T-helper 1 cell treated with Interleukin-12 subunit alpha and Interleukin-12 subunit beta and Interleukin-4 antibody, amounts not matched to agents 30 μg/mL and 1 μg/mL, for 36 hours (primary cell): ENCODE results near the gene NCAPG.
"Not testable (repeated sequence)": the region's sequence is repeated elsewhere in the genome, so short reads cannot be mapped to it uniquely, and the experiment has no call there.

Source experiments
- H3K27ac Mint-ChIP-seq: one replicate; pipeline ENCODE4 v1.8.0; 2021; ENCODE audit warnings: mild to moderate bottlenecking, mixed read lengths
- H3K27me3 Mint-ChIP-seq: one replicate; pipeline ENCODE4 v1.8.0; 2021; ENCODE audit warnings: low read depth, mixed read lengths
- H3K36me3 Mint-ChIP-seq: one replicate; pipeline ENCODE4 v1.8.0; 2021; ENCODE audit warnings: low read depth, mixed read lengths
- H3K4me1 Mint-ChIP-seq: one replicate; pipeline ENCODE4 v1.8.0; 2021; ENCODE audit warnings: low read depth, mixed read lengths
- H3K4me3 Mint-ChIP-seq: one replicate; pipeline ENCODE4 v1.8.0; 2021; ENCODE audit warnings: mild to moderate bottlenecking, moderate library complexity, mixed read lengths
- H3K9me3 Mint-ChIP-seq: one replicate; pipeline ENCODE4 v1.8.0; 2021; ENCODE audit warnings: mixed read lengths

NCAPG gene

DNA sequence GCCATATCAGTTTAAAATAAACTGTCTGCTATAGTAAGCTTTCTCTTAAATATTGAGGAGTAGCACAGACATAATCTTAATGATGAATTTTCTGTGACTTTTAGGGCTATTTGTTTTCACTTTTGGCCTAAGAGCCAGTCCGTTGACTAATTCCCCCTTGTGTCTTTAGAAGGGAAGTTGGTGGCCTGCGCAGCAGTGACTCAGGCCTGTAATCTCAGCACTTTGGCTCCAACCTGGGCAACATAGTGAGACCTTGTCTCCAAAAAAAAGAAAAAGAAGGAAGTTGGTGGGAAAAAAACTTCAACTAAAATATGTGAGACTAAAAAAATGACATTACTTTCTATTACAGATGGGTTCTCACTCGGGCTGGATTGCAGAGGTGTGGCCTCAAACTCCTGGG lies 3.4 kb downstream of the NCAPG start:
- H3K36me3 Mint-ChIP-seq: peaks cover 25% of the 10 kb centered on the region
- no peaks in the 10 kb centered on the region for H3K9me3 Mint-ChIP-seq
- H3K27ac Mint-ChIP-seq: peak overlapping the region; percentile 77
- H3K4me1 Mint-ChIP-seq: peaks cover 47% of the 10 kb centered on the region
- no peaks in the 10 kb centered on the region for H3K27me3 Mint-ChIP-seq
- H3K4me3 Mint-ChIP-seq: no peak overlapping the region

DNA sequence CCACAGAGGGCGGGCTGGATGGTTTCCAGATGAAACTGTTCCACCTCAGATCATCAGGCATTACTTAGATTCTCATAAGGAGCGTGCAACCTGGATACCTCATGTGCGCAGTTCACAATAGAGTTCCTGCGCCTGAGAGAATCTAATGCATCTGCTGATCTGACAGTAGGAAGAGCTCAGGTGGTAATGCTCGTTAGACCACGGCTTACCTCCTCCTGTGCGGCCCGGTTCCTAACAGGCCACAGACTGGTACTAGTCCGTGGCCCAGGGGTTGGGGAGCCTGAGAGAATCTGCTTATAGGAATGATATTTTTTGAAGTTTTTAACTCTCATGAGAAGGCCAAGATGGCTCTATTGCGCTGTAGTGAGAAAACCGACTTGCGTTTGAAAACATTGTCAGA lies 5.4 kb downstream of the NCAPG start:
- H3K4me3 Mint-ChIP-seq: no peak overlapping the region
- H3K36me3 Mint-ChIP-seq: peaks cover 25% of the 10 kb centered on the region
- peak overlapping the region; percentile 14 for H3K27ac Mint-ChIP-seq
- no peaks in the 10 kb centered on the region for H3K27me3 Mint-ChIP-seq
- H3K9me3 Mint-ChIP-seq: no peaks in the 10 kb centered on the region
- H3K4me1 Mint-ChIP-seq: peaks cover 46% of the 10 kb centered on the region

DNA sequence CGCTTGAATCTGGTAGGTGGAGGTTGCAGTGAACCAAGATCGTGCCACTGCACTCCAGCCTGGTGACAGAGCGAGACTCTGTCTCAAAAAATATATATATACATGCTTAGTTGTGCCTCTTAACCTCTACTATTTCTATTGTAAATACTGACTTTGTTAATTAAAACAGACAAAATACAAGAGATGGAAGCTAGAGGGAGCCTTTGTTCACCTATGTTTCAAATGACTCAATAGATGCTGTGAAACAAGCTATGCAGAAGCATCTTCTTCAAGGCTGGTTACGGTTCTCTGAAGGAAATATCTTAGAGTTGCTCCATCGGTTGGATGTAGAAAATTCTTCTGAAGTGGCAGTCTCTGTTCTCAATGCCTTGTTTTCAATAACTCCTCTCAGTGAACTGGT lies 6.2 kb downstream of the NCAPG start:
- peaks cover 46% of the 10 kb centered on the region for H3K4me1 Mint-ChIP-seq
- H3K36me3 Mint-ChIP-seq: peaks cover 24% of the 10 kb centered on the region
- H3K27ac Mint-ChIP-seq: peak overlapping the region; percentile 37
- H3K4me3 Mint-ChIP-seq: peak overlapping the region; percentile 29
- no peaks in the 10 kb centered on the region for H3K9me3 Mint-ChIP-seq
- no peaks in the 10 kb centered on the region for H3K27me3 Mint-ChIP-seq

DNA sequence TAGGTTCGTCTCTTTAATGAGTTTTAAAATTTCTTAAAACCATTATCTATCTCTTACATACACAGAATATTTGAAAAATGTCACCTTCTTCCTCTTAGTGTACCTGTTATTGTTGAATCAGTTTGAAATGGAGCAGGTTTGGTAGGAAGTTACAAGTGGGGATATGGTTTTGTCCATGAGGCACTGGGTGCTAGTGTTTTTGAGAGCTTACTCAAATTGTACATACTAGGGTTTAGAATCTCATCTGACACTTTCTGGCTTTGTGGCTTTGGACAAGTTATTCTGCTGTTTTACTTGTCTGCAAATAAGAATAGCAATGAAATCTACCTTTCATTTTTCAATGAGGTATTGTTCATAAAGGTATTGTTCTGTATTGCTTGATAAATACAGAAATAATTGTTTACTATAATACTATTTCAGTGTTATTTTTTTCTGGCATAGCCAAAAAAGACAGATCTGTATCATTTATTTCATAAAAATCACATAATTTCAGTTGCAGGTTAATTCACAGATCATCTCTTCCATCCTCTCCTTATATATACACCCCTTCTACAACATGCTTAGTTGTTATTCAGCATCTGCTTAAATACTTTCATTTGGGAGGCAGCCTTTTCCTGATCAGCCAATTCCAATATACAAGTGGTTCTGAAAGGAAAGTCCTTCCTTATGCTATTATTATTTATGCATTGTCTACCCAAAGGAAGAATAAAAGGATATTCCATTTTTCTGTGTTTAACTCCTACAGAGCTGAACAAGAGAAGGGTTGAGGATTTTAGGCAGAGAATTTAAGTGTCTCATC lies 13.3 kb downstream of the NCAPG start:
- H3K36me3 Mint-ChIP-seq: peaks cover 41% of the 10 kb centered on the region
- H3K4me1 Mint-ChIP-seq: peaks cover 35% of the 10 kb centered on the region
- peaks cover 4% of the 10 kb centered on the region for H3K9me3 Mint-ChIP-seq
- H3K4me3 Mint-ChIP-seq: peak overlapping the region; percentile 50
- peak overlapping the region; percentile 81 for H3K27ac Mint-ChIP-seq
- no peaks in the 10 kb centered on the region for H3K27me3 Mint-ChIP-seq

DNA sequence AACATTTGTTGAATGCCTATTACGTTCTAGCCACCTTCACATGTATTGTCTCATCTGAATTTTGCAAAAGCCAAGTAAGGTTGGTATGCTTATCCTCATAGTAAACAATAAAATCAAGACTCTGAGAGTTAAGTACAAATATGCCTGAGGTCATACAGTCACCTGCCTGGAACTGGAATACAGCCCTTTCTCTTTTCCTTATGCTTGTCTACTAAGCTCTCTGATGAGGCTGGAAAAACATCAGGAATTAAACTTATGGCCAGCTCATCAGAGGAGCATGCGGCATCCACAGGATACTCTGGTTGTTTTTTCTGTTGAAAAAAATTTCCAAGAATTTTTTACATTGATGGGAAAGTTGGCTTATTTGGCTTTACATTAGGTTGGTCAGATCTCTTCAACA lies 35.5 kb downstream of the NCAPG start:
- H3K27ac Mint-ChIP-seq: no peak overlapping the region
- no peaks in the 10 kb centered on the region for H3K9me3 Mint-ChIP-seq
- no peaks in the 10 kb centered on the region for H3K4me1 Mint-ChIP-seq
- no peak overlapping the region for H3K4me3 Mint-ChIP-seq
- H3K27me3 Mint-ChIP-seq: no peaks in the 10 kb centered on the region
- H3K36me3 Mint-ChIP-seq: peaks cover 47% of the 10 kb centered on the region

DNA sequence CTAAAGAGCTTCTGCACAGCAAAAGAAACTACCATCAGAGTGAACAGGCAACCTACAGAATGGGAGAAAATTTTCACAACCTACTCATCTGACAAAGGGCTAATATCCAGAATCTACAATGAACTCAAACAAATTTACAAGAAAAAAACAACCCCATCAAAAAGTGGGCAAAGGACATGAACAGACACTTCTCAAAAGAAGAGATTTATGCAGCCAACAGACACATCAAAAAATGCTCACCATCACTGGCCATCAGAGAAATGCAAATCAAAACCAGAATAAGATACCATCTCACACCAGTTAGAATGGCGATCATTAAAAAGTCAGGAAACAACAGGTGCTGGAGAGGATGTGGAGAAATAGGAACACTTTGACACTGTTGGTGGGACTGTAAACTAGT lies 39.5 kb downstream of the NCAPG start:
- H3K27ac Mint-ChIP-seq, H3K9me3 Mint-ChIP-seq, H3K4me3 Mint-ChIP-seq, H3K4me1 Mint-ChIP-seq, H3K27me3 Mint-ChIP-seq: not testable (repeated sequence)
- H3K36me3 Mint-ChIP-seq: peaks cover 22% of the 10 kb centered on the region

DNA sequence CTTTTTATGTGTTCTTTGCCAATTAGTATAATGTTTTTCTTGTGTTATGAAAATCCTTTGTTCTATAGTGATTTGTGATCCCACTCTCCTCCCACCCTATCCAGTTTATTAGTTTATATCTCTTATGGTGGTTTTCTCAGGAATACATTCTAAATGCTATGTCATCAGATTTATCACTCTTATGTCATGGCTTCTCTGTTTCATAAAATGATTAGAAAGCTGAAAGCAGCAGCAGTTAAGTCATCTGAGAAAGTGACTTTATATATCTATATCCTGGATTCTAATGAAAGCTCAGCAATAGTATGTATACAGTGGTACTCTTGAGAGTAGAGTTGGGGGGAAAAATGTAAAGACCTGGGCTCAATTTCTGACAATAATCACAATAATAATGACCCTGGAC lies 41.2 kb downstream of the NCAPG start:
- H3K4me3 Mint-ChIP-seq: no peak overlapping the region
- no peak overlapping the region for H3K27ac Mint-ChIP-seq
- H3K36me3 Mint-ChIP-seq: peaks cover 11% of the 10 kb centered on the region
- no peaks in the 10 kb centered on the region for H3K9me3 Mint-ChIP-seq
- H3K4me1 Mint-ChIP-seq: no peaks in the 10 kb centered on the region
- no peaks in the 10 kb centered on the region for H3K27me3 Mint-ChIP-seq

DNA sequence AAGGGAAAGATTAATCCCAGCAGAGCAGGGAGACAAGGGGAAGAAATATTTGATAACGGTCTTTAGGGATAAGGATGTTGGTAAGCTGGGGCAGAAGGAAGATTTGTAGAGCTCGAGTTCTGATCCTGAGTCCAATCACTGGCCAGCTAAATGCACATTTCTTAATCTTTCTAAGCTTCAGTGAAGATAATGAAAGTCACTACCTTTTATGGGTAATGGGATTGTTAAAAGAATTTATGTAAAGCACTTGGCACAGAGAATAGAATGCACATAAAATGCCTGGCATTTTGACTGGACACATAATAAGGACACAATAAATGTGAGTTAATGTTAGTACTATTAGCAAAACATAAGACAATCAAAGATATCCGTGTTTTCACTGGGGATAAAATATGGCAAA lies 43.3 kb downstream of the NCAPG start:
- Mint-ChIP-seq H3K4me3 (no peak overlapping the region), H3K36me3 (no peaks in the 10 kb centered on the region)

DNA sequence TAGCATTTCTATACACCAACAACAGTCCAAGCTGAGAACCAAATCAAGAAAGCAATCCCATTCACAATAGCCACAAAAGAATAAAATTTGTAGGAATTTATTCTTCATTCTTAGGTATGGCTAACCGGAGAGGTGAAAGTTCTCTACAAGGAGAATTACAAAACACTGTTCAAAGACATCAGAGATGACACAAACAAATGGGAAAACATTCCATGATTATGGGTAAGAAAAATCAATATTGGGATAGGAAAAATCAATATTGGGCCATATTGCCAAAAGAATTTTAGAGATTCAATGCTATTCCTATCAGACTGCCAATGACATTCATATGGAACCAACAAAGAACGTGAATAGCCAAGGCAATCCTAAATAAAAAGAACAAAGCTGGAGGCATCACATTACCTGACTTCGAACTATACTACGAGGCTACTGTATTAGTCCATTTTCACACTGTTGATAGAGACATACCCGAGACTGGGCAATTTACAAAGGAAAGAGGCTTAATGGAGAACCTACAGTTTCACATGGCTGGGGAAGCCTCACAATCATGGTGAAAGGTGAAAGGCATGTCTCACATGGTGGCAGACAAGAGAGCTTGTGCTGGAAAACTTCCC lies 49.1 kb downstream of the NCAPG start:
- H3K27me3 Mint-ChIP-seq: no peaks in the 10 kb centered on the region
- H3K36me3 Mint-ChIP-seq: peaks cover 3% of the 10 kb centered on the region
- no peak overlapping the region for H3K4me3 Mint-ChIP-seq
- H3K27ac Mint-ChIP-seq: no peak overlapping the region
- no peaks in the 10 kb centered on the region for H3K4me1 Mint-ChIP-seq
- H3K9me3 Mint-ChIP-seq: peaks cover 12% of the 10 kb centered on the region

More for the DNA sequence above, 43.3 kb downstream of the NCAPG start:
- Mint-ChIP-seq H3K27me3 (no peaks in the 10 kb centered on the region), H3K27ac (no peak overlapping the region), H3K4me1 (no peaks in the 10 kb centered on the region), H3K9me3 (no peaks in the 10 kb centered on the region)

DNA sequence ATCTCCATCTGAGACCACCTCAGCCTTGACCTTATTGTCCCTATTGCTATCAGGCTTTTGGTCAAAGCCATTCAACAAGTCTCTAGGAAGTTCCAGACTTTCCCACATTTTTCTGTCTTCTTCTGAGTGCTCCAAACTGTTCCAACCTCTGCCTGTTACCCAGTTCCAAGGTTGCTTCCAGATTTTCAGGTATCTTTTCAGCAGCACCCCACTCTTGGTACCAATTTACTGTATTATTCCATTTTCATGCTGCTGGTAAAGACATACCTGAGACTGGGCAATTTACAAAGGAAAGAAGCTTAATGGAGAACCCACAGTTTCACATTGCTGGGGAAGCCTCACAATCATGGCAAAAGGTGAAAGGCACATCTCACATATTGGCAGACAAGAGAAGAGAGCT lies 51.1 kb downstream of the NCAPG start:
- H3K36me3 Mint-ChIP-seq, H3K4me3 Mint-ChIP-seq, H3K27ac Mint-ChIP-seq, H3K4me1 Mint-ChIP-seq, H3K27me3 Mint-ChIP-seq: not testable (repeated sequence)
- peaks cover 12% of the 10 kb centered on the region for H3K9me3 Mint-ChIP-seq

DNA sequence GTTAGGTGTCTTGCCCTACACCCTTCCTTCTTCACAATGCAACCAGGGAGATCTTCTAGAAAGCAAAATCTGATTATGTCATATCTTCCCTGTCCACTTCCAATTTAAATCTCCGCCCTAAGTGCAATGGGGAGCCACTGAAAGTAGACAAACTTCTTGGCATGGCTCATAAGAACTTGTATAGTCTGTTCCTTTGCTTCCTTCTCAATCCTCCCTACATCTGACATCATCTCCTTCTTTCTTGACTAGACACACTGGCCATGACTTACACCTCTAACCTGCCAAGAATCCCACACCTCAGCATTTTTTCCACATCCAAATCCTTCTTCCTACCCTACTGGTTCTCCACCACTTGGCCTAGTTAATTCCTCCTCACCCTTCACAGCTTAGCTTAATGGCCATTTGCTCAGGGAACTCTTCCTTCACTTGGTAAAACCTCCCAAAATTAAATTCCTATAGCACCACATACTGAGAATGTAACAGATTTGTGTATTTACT lies 55.1 kb downstream of the NCAPG start:
- Mint-ChIP-seq H3K4me1 (no peaks in the 10 kb centered on the region), H3K36me3 (peaks cover 3% of the 10 kb centered on the region), H3K4me3 (no peak overlapping the region), H3K27me3 (no peaks in the 10 kb centered on the region), H3K27ac (no peak overlapping the region), H3K9me3 (peaks cover 12% of the 10 kb centered on the region)

DNA sequence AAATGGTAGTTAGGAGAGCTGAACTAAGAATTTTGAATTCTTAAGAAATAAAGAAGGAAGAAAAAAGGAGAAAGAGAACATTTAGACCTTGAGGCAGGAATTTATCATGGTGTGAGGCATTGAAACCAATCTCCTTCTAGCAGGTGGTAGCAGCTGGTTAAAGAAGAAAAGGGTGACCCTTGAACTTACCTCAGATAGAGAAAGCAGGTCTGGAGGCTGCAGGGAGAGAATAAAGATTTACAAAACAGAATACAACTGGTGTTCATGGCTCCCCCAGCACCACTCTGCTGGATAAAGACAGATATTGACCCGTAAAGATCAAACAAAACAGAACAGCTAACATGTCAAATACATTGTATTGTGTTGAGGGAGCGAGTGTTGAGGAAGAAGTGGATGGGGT lies 56.0 kb downstream of the NCAPG start:
- H3K4me3 Mint-ChIP-seq: no peak overlapping the region
- peaks cover under 1% of the 10 kb centered on the region for H3K36me3 Mint-ChIP-seq
- no peaks in the 10 kb centered on the region for H3K4me1 Mint-ChIP-seq
- H3K9me3 Mint-ChIP-seq: peaks cover 9% of the 10 kb centered on the region
- H3K27me3 Mint-ChIP-seq: no peaks in the 10 kb centered on the region
- no peak overlapping the region for H3K27ac Mint-ChIP-seq

DNA sequence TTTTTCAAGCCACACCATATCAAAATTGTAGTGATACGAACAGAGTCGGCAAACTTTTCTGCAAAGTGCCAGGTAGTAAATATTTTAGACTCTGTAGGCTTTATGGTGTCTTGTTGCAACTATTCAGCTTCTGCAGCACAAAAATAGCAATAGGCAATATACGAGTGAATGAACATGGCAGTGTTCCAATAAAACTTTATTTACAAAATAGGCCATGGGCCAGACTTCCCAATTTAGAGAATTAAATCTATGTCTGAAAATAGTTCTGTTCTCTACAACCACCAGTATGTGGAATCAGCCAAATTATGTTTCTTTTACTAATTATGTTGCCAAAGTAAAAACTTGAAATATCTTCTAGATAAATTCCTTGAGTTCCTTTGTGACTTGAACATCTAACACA lies 56.5 kb downstream of the NCAPG start:
- Mint-ChIP-seq H3K4me1 (no peaks in the 10 kb centered on the region), H3K27me3 (no peaks in the 10 kb centered on the region), H3K36me3 (no peaks in the 10 kb centered on the region), H3K4me3 (no peak overlapping the region), H3K9me3 (peaks cover 4% of the 10 kb centered on the region), H3K27ac (no peak overlapping the region)

DNA sequence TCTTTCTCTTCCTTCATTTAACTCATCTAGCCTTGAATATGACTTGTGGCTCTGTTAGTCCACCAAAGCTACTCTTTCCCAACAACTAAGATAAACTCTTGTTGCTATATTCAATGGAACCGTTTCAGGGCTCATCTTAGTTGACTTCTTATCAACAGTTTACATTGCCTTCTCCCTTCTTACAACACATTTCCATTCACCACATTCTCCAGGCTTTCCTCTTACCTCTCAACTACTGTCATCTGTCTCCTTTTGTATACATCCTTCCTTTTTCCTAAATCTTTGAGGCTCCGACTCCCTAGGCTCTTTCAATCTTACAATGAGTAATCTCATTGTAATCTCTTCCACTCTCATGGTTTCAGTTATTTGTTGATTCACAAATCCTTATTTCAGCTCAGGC lies 58.5 kb downstream of the NCAPG start:
- no peaks in the 10 kb centered on the region for H3K9me3 Mint-ChIP-seq
- no peak overlapping the region for H3K27ac Mint-ChIP-seq
- no peaks in the 10 kb centered on the region for H3K36me3 Mint-ChIP-seq
- H3K4me1 Mint-ChIP-seq: no peaks in the 10 kb centered on the region
- no peaks in the 10 kb centered on the region for H3K27me3 Mint-ChIP-seq
- no peak overlapping the region for H3K4me3 Mint-ChIP-seq

DNA sequence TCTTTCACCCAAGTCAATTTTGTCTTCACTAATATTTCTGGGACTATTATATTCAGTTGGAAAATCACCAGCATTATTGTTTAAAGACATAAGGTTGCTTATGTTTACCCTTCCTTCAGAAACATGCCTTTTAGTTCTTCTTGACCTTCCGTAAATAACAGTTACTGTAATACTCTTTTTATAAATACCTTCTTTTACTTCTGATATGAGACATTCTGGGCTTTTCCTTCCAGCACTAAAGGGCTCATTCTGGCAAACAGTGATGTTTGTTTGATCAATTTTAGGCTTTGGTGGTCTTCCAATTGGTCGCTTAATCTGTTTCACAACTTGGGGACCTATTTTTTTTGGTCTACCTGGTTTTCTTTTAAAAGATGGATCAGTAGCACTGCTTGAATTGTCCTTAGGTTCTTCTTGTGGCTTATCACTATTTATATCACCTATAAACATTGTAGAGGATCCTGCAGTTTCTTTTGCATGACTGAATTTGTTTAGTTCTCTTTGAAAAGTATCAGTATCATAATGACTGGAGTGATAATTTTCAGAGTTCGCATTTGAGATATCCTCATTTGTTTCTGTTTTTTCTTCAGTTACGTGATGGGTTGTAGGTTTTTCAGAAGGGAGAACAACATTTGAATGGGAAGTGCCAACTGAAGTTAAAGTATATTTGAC lies 64.8 kb downstream of the NCAPG start:
- H3K27me3 Mint-ChIP-seq: no peaks in the 10 kb centered on the region
- no peak overlapping the region for H3K4me3 Mint-ChIP-seq
- no peak overlapping the region for H3K27ac Mint-ChIP-seq
- no peaks in the 10 kb centered on the region for H3K36me3 Mint-ChIP-seq
- H3K9me3 Mint-ChIP-seq: no peaks in the 10 kb centered on the region
- no peaks in the 10 kb centered on the region for H3K4me1 Mint-ChIP-seq
